Mesothelial cell of epicardium (in vitro differentiated cells): Measurements from ENCODE around the gene DNAH10. TPM values are rescaled to one million over a fixed set of nuclear protein-coding genes. Genes with fewer than 3 reads are reported as not detected.

Experiments used
- DNase-seq, 2 experiments: peaks; one replicate each; pipeline ENCODE4 v3.0.0; 2021; ENCODE audit warnings: low spot score in 2 of 2; ENCODE audit not compliant: unreplicated experiment in 2 of 2
- H3K27ac Mint-ChIP-seq: 2 replicates; pipeline ENCODE4 v1.8.0; 2021; ENCODE audit warnings: mixed read lengths
- H3K27me3 Mint-ChIP-seq: 2 replicates; pipeline ENCODE4 v1.8.0; 2021; ENCODE audit warnings: low read depth, mixed read lengths
- H3K36me3 Mint-ChIP-seq: 2 replicates; pipeline ENCODE4 v1.8.0; 2021; ENCODE audit warnings: mixed read lengths
- H3K4me1 Mint-ChIP-seq: 2 replicates; pipeline ENCODE4 v1.8.0; 2021; ENCODE audit warnings: mixed read lengths
- H3K4me3 Mint-ChIP-seq: 2 replicates; pipeline ENCODE4 v1.8.0; 2021; ENCODE audit warnings: mild to moderate bottlenecking, moderate library complexity, mixed read lengths
- H3K9me3 Mint-ChIP-seq: 2 replicates; pipeline ENCODE4 v1.8.0; 2021; ENCODE audit warnings: mixed read lengths
- total RNA-seq: library from RNA; stranded (reverse); gene quantifications from 3 replicates; pipeline ENCODE4 v1.2.1, GENCODE V29; 2021
- TF ChIP-seq, protein P1 (sequence below): fragments of 200-600 bp; sonication (generic); IDR thresholded peaks from one replicate; pipeline ENCODE4 v1.5.0; 2021; ENCODE audit warnings: antibody characterized with exemption; ENCODE audit not compliant: unreplicated experiment

Gene DNAH10
- total RNA-seq, 1 donor from 2014 or later = 2.7 TPM

DNA sequence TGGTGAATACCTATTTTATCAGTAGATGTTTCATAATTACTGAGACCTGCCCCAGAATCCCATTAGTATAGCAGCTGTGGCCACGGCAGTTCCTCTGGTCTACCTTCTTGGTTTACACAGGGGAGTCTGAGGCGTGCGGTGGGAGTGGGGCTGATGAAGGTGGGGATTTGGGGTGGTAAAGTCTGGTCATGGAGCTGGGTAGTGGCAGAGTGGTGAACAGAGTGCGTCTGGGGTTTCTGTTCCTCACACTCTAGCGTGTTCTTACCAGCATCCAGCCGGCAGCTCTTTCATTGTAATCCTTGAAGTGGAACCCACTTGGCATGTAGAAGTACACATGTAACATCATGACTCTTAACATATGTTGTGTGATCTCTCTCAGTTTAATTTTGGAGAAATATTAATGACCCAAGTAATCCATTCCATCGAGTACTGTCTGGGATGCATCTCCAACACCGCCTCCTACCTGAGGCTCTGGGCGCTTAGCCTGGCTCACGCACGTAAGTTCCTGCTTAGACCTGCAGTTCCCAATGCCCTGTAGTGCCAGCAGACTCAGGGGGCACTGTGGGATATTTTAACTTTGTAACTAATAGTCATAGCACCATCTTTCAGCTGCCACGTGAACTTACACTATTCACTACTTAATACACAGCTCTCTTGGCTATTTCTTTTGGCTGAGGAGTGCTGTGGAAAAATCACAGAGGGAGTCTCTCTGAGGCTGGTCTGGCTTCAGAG lies 7.9 kb upstream of the DNAH10 start:
- no peak for DNase-seq
- Mint-ChIP-seq H3K36me3 (peaks cover 23% of the 10 kb centered on the region), H3K4me3 (no peak overlapping the region), H3K27me3 (no peaks in the 10 kb centered on the region), H3K27ac (no peak overlapping the region), H3K9me3 (no peaks in the 10 kb centered on the region), H3K4me1 (no peaks in the 10 kb centered on the region)
- TF ChIP-seq, protein P1, sequence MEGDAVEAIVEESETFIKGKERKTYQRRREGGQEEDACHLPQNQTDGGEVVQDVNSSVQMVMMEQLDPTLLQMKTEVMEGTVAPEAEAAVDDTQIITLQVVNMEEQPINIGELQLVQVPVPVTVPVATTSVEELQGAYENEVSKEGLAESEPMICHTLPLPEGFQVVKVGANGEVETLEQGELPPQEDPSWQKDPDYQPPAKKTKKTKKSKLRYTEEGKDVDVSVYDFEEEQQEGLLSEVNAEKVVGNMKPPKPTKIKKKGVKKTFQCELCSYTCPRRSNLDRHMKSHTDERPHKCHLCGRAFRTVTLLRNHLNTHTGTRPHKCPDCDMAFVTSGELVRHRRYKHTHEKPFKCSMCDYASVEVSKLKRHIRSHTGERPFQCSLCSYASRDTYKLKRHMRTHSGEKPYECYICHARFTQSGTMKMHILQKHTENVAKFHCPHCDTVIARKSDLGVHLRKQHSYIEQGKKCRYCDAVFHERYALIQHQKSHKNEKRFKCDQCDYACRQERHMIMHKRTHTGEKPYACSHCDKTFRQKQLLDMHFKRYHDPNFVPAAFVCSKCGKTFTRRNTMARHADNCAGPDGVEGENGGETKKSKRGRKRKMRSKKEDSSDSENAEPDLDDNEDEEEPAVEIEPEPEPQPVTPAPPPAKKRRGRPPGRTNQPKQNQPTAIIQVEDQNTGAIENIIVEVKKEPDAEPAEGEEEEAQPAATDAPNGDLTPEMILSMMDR = no peak

DNA sequence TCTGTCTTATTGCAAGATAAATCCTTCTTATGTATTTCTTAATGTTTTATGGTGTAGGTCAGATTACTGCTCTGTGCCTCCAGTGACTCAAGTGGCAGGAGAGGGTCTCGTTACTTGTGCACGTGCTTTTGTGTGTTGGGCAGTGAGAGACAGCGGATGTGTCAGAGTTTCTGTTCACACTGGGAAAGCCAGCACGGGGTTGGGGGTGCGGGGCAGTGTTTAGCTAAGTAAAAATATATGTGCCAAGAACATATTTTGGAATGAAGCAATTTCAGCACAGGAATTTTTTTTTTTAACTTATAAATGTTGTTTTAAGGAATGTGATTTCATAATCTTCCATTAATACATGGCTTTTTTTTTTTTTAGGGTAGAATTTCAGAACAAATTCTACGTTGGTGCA lies 4.5 kb upstream of the DNAH10 start:
- Mint-ChIP-seq H3K27ac (no peak overlapping the region), H3K27me3 (peaks cover 10% of the 10 kb centered on the region), H3K4me3 (no peak overlapping the region), H3K36me3 (peaks cover 13% of the 10 kb centered on the region), H3K4me1 (peaks cover 2% of the 10 kb centered on the region), H3K9me3 (no peaks in the 10 kb centered on the region)
- TF ChIP-seq, protein P1 = no peak
- DNase-seq = no peak

DNA sequence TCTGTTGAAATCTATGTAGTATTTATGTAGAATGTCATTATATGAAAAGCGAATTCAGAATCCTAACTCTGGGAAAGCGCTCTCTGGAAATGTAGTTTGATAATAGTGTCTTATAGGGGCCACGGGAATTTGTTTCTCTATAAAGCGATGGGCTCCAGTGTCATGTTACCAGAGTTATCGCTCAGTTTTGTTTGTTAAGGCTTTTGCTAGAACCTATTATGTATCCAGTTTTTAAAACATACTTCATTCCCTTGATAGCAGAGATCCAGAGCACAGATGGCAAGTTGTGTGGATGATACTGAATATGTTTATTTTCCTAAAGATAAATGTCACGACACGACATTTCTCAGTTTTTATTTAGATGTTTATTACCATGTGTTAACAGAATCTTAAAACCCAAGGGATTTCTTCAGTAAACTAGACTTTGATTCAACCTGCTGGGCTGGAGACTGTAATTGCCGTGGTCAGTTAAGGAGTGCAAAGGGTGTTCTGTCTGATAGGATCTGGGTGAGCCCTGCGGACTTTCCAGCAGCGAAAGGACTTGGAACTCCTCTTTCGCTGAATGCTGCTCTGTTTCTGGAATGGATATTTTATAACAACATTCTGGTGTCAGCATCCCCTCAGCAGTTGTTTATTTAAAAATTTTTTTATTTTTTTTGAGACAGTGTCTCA lies 1.7 kb upstream of the DNAH10 start:
- Mint-ChIP-seq H3K36me3 (peaks cover 5% of the 10 kb centered on the region), H3K27me3 (peaks cover 28% of the 10 kb centered on the region), H3K4me3 (no peak overlapping the region), H3K27ac (no peak overlapping the region), H3K4me1 (peaks cover 4% of the 10 kb centered on the region), H3K9me3 (no peaks in the 10 kb centered on the region)
- no peak for DNase-seq
- TF ChIP-seq, protein P1 = no peak

DNA sequence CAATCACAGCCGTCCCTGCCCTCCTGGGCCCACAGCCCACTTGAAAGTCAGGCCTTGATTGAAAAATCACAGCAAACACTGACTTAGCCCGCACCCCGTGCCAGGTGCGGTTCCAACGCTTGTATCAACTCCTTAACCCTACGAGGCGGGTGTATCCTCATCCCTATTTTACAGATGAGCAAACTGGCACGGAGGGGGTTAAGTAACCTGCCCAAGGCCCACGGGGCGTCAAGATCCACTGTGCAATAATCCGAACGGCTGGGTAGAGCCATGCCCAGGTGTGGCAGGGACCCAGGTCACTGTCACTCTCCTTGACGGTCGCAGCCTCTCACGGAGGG lies 583 bp downstream of the DNAH10 start:
- H3K4me1 Mint-ChIP-seq = peaks cover 4% of the 10 kb centered on the region
- DNase-seq = no peak
- H3K27ac Mint-ChIP-seq = no peak overlapping the region
- peaks cover 28% of the 10 kb centered on the region for H3K27me3 Mint-ChIP-seq
- H3K36me3 Mint-ChIP-seq = peaks cover 5% of the 10 kb centered on the region
- no peaks in the 10 kb centered on the region for H3K9me3 Mint-ChIP-seq
- TF ChIP-seq, protein P1 = no peak
- peak overlapping the region; percentile 74 for H3K4me3 Mint-ChIP-seq

DNA sequence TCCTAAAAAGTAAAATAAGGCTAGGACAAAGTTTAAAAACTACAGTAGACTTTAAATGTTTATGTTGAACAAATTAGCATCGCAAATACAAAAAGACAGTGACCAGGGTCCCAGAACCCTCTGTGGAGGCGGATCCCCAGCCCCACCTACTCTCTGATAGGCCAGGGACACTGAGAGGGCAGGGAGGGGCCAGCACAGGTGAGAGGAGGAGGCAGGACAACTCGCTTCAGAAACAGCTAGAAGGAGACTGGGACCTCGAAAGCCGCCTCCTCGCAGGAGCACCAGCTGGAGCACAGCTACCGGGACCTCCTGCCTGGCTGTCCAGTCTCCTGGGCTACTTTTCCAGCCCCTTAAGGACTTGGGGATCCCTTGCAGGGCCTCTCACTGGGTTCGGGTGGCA lies 992 bp downstream of the DNAH10 start:
- Mint-ChIP-seq H3K4me1 (peaks cover 4% of the 10 kb centered on the region), H3K27me3 (peaks cover 28% of the 10 kb centered on the region), H3K27ac (no peak overlapping the region), H3K36me3 (peaks cover 4% of the 10 kb centered on the region), H3K9me3 (no peaks in the 10 kb centered on the region), H3K4me3 (peak overlapping the region; percentile 74)
- no peak for DNase-seq
- TF ChIP-seq, protein P1 = no peak
